Sigmoid colon (tissue), 4 donors: Measurements from ENCODE around the gene COL3A1.

ENCODE experiments used
- POLR2A ChIP-seq, 2 donors: fragments of 450-650 bp; IDR thresholded peaks; one replicate each; pipeline ENCODE4 v1.6.1; 2016; ENCODE audit warnings: antibody characterized with exemption in 2 of 2, mild to moderate bottlenecking in 2 of 2, moderate library complexity in 2 of 2
- POLR2AphosphoS5 ChIP-seq, 4 donors: sonication (generic); formaldehyde crosslinking; IDR thresholded peaks; one replicate each; pipeline ENCODE4 v1.6.1; 2017; ENCODE audit warnings: antibody characterized with exemption in 4 of 4
- TF ChIP-seq, protein P1 (sequence below), 4 experiments: fragments of 450-650 bp in 3 of 4; fragments of 200-600 bp in 1 of 4; IDR thresholded peaks; one replicate each; pipeline ENCODE4 v1.5.1; 2016 to 2019; ENCODE audit warnings: antibody characterized with exemption in 4 of 4, mild to moderate bottlenecking in 3 of 4, moderate library complexity in 2 of 4

DNA sequence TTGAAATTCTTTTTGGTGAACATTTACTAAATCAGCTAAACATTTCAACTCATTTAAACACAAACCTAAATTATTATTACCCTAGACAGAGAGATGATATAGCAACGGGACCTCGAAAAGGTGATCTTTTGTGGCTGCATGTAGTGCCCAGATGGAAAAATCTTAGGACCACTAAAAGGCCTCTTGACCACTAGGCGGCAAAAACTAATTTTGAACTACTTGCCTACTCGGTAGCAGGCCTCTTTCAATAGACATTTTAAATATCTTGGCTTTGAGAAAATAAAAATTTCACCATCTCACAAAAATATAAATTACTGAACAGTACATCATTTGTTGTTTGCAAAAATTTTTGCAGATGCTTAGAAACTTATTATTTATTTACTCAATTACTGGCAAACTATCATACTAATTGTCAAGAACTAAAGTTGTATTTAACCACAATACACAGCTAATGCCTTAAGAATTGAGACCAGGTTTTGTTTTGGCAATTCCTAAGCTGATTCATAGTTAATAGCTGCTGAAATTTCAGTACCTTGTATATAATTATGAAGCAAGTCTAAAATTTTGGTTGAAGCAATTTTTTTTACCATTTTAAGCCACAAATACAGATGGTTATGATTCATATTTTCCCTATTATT, 9.4 kb downstream of the COL3A1 start:
- TF ChIP-seq POLR2AphosphoS5 (IDR thresholded peaks at IDR 0.05) (no peak), POLR2A (IDR thresholded peaks at IDR 0.05) (no peak)
- TF ChIP-seq, protein P1, sequence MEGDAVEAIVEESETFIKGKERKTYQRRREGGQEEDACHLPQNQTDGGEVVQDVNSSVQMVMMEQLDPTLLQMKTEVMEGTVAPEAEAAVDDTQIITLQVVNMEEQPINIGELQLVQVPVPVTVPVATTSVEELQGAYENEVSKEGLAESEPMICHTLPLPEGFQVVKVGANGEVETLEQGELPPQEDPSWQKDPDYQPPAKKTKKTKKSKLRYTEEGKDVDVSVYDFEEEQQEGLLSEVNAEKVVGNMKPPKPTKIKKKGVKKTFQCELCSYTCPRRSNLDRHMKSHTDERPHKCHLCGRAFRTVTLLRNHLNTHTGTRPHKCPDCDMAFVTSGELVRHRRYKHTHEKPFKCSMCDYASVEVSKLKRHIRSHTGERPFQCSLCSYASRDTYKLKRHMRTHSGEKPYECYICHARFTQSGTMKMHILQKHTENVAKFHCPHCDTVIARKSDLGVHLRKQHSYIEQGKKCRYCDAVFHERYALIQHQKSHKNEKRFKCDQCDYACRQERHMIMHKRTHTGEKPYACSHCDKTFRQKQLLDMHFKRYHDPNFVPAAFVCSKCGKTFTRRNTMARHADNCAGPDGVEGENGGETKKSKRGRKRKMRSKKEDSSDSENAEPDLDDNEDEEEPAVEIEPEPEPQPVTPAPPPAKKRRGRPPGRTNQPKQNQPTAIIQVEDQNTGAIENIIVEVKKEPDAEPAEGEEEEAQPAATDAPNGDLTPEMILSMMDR (IDR thresholded peaks at IDR 0.05): peak in 3 of 4 experiments; percentile 20 to 49 (median 43)
